H1 (cell line): ENCODE results near the gene JMJD1C. TPM values are rescaled to one million over a fixed set of nuclear protein-coding genes. Genes with fewer than 3 reads are reported as not detected.

ENCODE experiments used
- CTCF ChIA-PET: fragments of 300-600 bp; sonication (Branson Sonifier 250); formaldehyde crosslinking; loops from one replicate; lab custom pipeline; 2021; ENCODE audit not compliant: partially characterized antibody; lab: Charles Lee
- POLR2A ChIA-PET: fragments of 300-600 bp; sonication (Branson Sonifier 250); formaldehyde crosslinking; loops from one replicate; lab custom pipeline; 2021; ENCODE audit warnings: inconsistent platforms; ENCODE audit not compliant: partially characterized antibody; lab: Charles Lee
- DNase-seq, 2 experiments: peaks; one replicate each; pipeline versions ENCODE4 v3.0.0 to v3.0.0-alpha.2; 2010 to 2022; ENCODE audit warnings: low spot score in 2 of 2, low read depth in 1 of 2, mixed read lengths in 1 of 2
- FAIRE-seq: peaks from 2 replicates; lab custom pipeline; 2011; peaks lifted over from hg19 to GRCh38; lab: Jason Lieb, UNC
- H2AFZ ChIP-seq: 2 replicates; pipeline ENCODE4 v1.8.1; 2012; ENCODE audit warnings: low read length, inconsistent platforms
- H2AK5ac ChIP-seq: 2 replicates; pipeline ENCODE4 v1.6.1; 2013; ENCODE audit warnings: low read depth, low read length
- H2BK120ac ChIP-seq: replicated peaks from 2 replicates; pipeline ENCODE3; 2013; ENCODE audit warnings: low read depth, low read length, inconsistent platforms
- H2BK12ac ChIP-seq: 2 replicates; pipeline ENCODE4 v1.6.1; 2013; ENCODE audit warnings: low read depth, low read length
- H2BK15ac ChIP-seq: 2 replicates; pipeline ENCODE4 v1.6.1; 2013; ENCODE audit warnings: low read length
- H2BK20ac ChIP-seq: 2 replicates; pipeline ENCODE4 v1.6.1; 2013; ENCODE audit warnings: low read length
- H2BK5ac ChIP-seq: 2 replicates; pipeline ENCODE4 v1.6.1; 2013; ENCODE audit warnings: low read depth, low read length
- H3K14ac ChIP-seq: 2 replicates; pipeline ENCODE4 v1.6.1; 2013; ENCODE audit warnings: inconsistent platforms; ENCODE audit not compliant: insufficient read length
- H3K18ac ChIP-seq: 2 replicates; pipeline ENCODE4 v1.6.1; 2013; ENCODE audit warnings: low read length; ENCODE audit errors: extremely low read depth
- H3K23ac ChIP-seq: 2 replicates; pipeline ENCODE4 v1.6.1; 2013; ENCODE audit warnings: inconsistent platforms; ENCODE audit not compliant: insufficient read length
- H3K23me2 ChIP-seq: 2 replicates; pipeline ENCODE4 v1.6.1; 2013; ENCODE audit warnings: low read depth, low read length
- H3K27ac ChIP-seq: 2 replicates; pipeline ENCODE4 v1.6.1; 2011; ENCODE audit warnings: low read depth, low read length, inconsistent platforms
- H3K27me3 ChIP-seq, 4 experiments: replicated peaks in 1 of 4; 1 replicate in 1 of 4; 2 replicates in 3 of 4; pipeline versions ENCODE4 v1.6.1 to v1.8.1; 2011 to 2013; ENCODE audit warnings: low read length in 3 of 4, mild to moderate bottlenecking in 3 of 4, inconsistent platforms in 2 of 4, mixed read lengths in 2 of 4, moderate library complexity in 1 of 4; ENCODE audit not compliant: control insufficient read depth in 3 of 4, insufficient read depth in 3 of 4; ENCODE audit errors: extremely low read depth in 1 of 4
- H3K36me3 ChIP-seq, 4 experiments: 2 replicates each; pipeline versions ENCODE4 v1.6.1 to v1.8.1; 2011 to 2013; ENCODE audit warnings: mild to moderate bottlenecking in 4 of 4, low read length in 3 of 4, moderate library complexity in 2 of 4, control low read depth in 1 of 4, inconsistent platforms in 1 of 4; ENCODE audit not compliant: insufficient read depth in 4 of 4, control insufficient read depth in 2 of 4
- H3K4ac ChIP-seq: replicated peaks from 2 replicates; pipeline ENCODE3; 2013; ENCODE audit warnings: low read length, low read depth, mixed read lengths, inconsistent platforms; ENCODE audit not compliant: insufficient read length
- H3K4me1 ChIP-seq, 4 experiments: replicated peaks in 1 of 4; 1 replicate in 1 of 4; 2 replicates in 3 of 4; pipeline versions ENCODE4 v1.6.1 to v1.8.1; 2011 to 2013; ENCODE audit warnings: low read length in 3 of 4, inconsistent platforms in 2 of 4, mixed read lengths in 1 of 4; ENCODE audit not compliant: insufficient read depth in 4 of 4, control insufficient read depth in 3 of 4
- H3K4me2 ChIP-seq, 2 experiments: 2 replicates each; pipeline versions ENCODE4 v1.6.1 to v1.8.1; 2011 to 2013; ENCODE audit warnings: low read depth in 2 of 2, low read length in 2 of 2, control low read depth in 1 of 2, inconsistent platforms in 1 of 2, mild to moderate bottlenecking in 1 of 2; ENCODE audit not compliant: insufficient read depth in 1 of 2
- H3K4me3 ChIP-seq, 4 experiments: fragments of 200-600, 300-600 bp in 1 of 4; sonication (generic), shearing (Covaris generic), sonication (Bioruptor Twin) in 1 of 4; 2 replicates each; pipeline versions ENCODE4 v1.5.1 to v1.8.1; 2011 to 2016; ENCODE audit warnings: low read length in 4 of 4, low read depth in 3 of 4, control low read depth in 2 of 4, inconsistent platforms in 2 of 4, mild to moderate bottlenecking in 2 of 4, mixed read lengths in 1 of 4, moderate library complexity in 1 of 4; ENCODE audit not compliant: insufficient read depth in 2 of 4; ENCODE audit errors: extremely low read depth in 1 of 4
- H3K56ac ChIP-seq: replicated peaks from 2 replicates; pipeline ENCODE3; 2013; ENCODE audit warnings: low read depth, mild to moderate bottlenecking, mixed read lengths, low read length, inconsistent platforms; ENCODE audit not compliant: insufficient read length
- H3K79me1 ChIP-seq: 2 replicates; pipeline ENCODE4 v1.6.1; 2013; ENCODE audit warnings: low read depth, low read length, control low read depth
- H3K79me2 ChIP-seq, 2 experiments: 2 replicates each; pipeline versions ENCODE4 v1.6.1 to v1.8.1; 2012 to 2013; ENCODE audit warnings: low read length in 2 of 2, mild to moderate bottlenecking in 2 of 2, inconsistent platforms in 1 of 2; ENCODE audit not compliant: insufficient read depth in 2 of 2, control insufficient read depth in 1 of 2
- H3K9ac ChIP-seq, 4 experiments: replicated peaks in 1 of 4; 1 replicate in 1 of 4; 2 replicates in 3 of 4; pipeline versions ENCODE4 v1.6.1 to v1.8.1; 2011 to 2013; ENCODE audit warnings: low read depth in 3 of 4, low read length in 3 of 4, control low read depth in 2 of 4, mild to moderate bottlenecking in 2 of 4, moderate library complexity in 2 of 4, inconsistent platforms in 1 of 4; ENCODE audit errors: extremely low read depth in 1 of 4
- H3K9me3 ChIP-seq, 2 experiments: 2 replicates each; pipeline versions ENCODE4 v1.6.1 to v1.8.1; 2012 to 2013; ENCODE audit warnings: mild to moderate bottlenecking in 2 of 2, moderate library complexity in 2 of 2, control low read depth in 1 of 2, inconsistent platforms in 1 of 2, low read depth in 1 of 2, low read length in 1 of 2, mixed read lengths in 1 of 2; ENCODE audit not compliant: insufficient read depth in 2 of 2
- H4K20me1 ChIP-seq, 2 experiments: replicated peaks in 1 of 2; 2 replicates each; pipeline versions ENCODE3 to v1.8.1; 2011 to 2013; ENCODE audit warnings: inconsistent platforms in 2 of 2, low read length in 2 of 2, mild to moderate bottlenecking in 1 of 2; ENCODE audit not compliant: insufficient read depth in 2 of 2, control insufficient read depth in 1 of 2
- H4K5ac ChIP-seq: 2 replicates; pipeline ENCODE4 v1.6.1; 2013; ENCODE audit warnings: low read length, low read depth, mixed read lengths, inconsistent platforms; ENCODE audit not compliant: insufficient read length
- H4K8ac ChIP-seq: 2 replicates; pipeline ENCODE4 v1.8.0; 2013; ENCODE audit warnings: mild to moderate bottlenecking, moderate library complexity, low read length, inconsistent platforms; ENCODE audit not compliant: insufficient read depth; ENCODE audit errors: extremely low read depth
- H4K91ac ChIP-seq: replicated peaks from 2 replicates; pipeline ENCODE3; 2013; ENCODE audit warnings: low read length, mixed read lengths, inconsistent platforms; ENCODE audit not compliant: insufficient read length
- CHD1 ChIP-seq: IDR thresholded peaks from 2 replicates; pipeline ENCODE4 v1.6.1; 2012; ENCODE audit warnings: low read depth, low read length, improper control_type of control experiment
- CTBP2 ChIP-seq: IDR thresholded peaks from 2 replicates; pipeline ENCODE4 v1.7.0; 2011; ENCODE audit warnings: borderline replicate concordance, mild to moderate bottlenecking, moderate library complexity, mixed read lengths, low read length; ENCODE audit not compliant: insufficient read depth, insufficient read length
- CTCF ChIP-seq, 3 experiments: IDR thresholded peaks; 1 replicate in 2 of 3; 2 replicates in 1 of 3; pipeline versions ENCODE4 v1.5.1 to v1.6.1; 2011; ENCODE audit warnings: low read length in 3 of 3, mild to moderate bottlenecking in 3 of 3, inconsistent platforms in 2 of 3, low read depth in 1 of 3, moderate library complexity in 1 of 3; ENCODE audit not compliant: insufficient read depth in 1 of 3; ENCODE audit errors: control extremely low read depth in 1 of 3
- GABPA ChIP-seq: IDR thresholded peaks from 2 replicates; pipeline ENCODE4 v1.6.1; 2011; ENCODE audit warnings: mild to moderate bottlenecking, low read length, moderate library complexity, borderline replicate concordance; ENCODE audit not compliant: insufficient read depth
- HDAC6 ChIP-seq: IDR thresholded peaks from one replicate; pipeline ENCODE4 v1.7.1; 2012; ENCODE audit warnings: low read depth, mild to moderate bottlenecking, inconsistent platforms, low read length, moderate library complexity
- MAFK ChIP-seq: IDR thresholded peaks from 2 replicates; pipeline ENCODE4 v1.6.1; 2012; ENCODE audit warnings: low read depth, mild to moderate bottlenecking, improper control_type of control experiment, low read length
- POU5F1 ChIP-seq: IDR thresholded peaks from 2 replicates; pipeline ENCODE4 v1.6.1; 2011; ENCODE audit warnings: low read depth, mild to moderate bottlenecking, low read length, moderate library complexity
- TBP ChIP-seq: IDR thresholded peaks from 2 replicates; pipeline ENCODE4 v1.6.1; 2011; ENCODE audit warnings: low read depth, low read length, improper control_type of control experiment
- WGBS, 2 experiments: shearing (Covaris generic) in 1 of 2; methylation state at CpG; one replicate each; pipeline versions ENCODE4 v1.1.6 to v1.1.7; 2013 to 2015; ENCODE audit warnings: low lambda C conversion rate in 2 of 2, mixed read lengths in 2 of 2, inconsistent platforms in 1 of 2, low coverage in 1 of 2, missing lambda C conversion rate in 1 of 2; ENCODE audit not compliant: insufficient replicate concordance in 2 of 2, insufficient coverage in 1 of 2, insufficient read length in 1 of 2; ENCODE audit errors: extremely low coverage in 1 of 2, missing lambda C conversion rate in 1 of 2; 5-methylcytosine and 5-hydroxymethylcytosine counted together
- polyA plus RNA-seq, 7 experiments: library from polyadenylated mRNA; depleted of rRNA in 3 of 7; stranded (reverse) in 5 of 7; unstranded in 2 of 7; fragments of >200 nt in 5 of 7; fragments of 200-250 nt in 2 of 7; gene quantifications; 1 replicate in 5 of 7; 2 replicates in 1 of 7; 4 replicates in 1 of 7; pipeline versions ENCODE4 v1.2.1 to v1.2.3, GENCODE V29; 2011 to 2013; ENCODE audit warnings: missing spikeins in 2 of 7, mixed read lengths in 2 of 7
- total RNA-seq: library from RNA; stranded (reverse); fragmentation: NEBNext Ultra II Directional; extraction: Animal tissue kit (Norgen Biotek cat#: 25700); gene quantifications from 2 replicates; pipeline ENCODE4 v1.2.1, GENCODE V29; 2021

The JMJD1C gene
- total and polyA plus RNA-seq, 2 of the 8 experiments (the other 6 are each of a cell fraction or from before 2014, with no cell fraction given) = 54.5 to 210 TPM

GRCh38 chr10:63210611-63211196 is 255.1 kb downstream of the JMJD1C start:
- no peak overlapping the region for H2BK120ac ChIP-seq
- H3K79me2 ChIP-seq = peaks cover 12 to 95% of the 10 kb centered on the region in 2 experiments
- peaks cover 17 to 82% (median 43%) of the 10 kb centered on the region in 4 experiments for H3K36me3 ChIP-seq
- no peak overlapping the region for H3K4ac ChIP-seq
- POLR2A ChIA-PET = interaction anchor here (0.8 kb wide), 1 partner anchor 11 kb away, joined by 3 read pairs; no protein-coding TSS in a partner anchor
- H2BK15ac ChIP-seq = no peak overlapping the region
- H4K20me1 ChIP-seq = peaks cover 22 to 24% of the 10 kb centered on the region in 2 experiments
- peaks cover 4% of the 10 kb centered on the region; the same call in 1 of the 2 replicates for H3K79me1 ChIP-seq
- no peaks in the 10 kb centered on the region for H3K23me2 ChIP-seq
- H4K91ac ChIP-seq = no peak overlapping the region
- no peak overlapping the region for H2BK5ac ChIP-seq
- H3K27ac ChIP-seq = no peak overlapping the region
- H2BK20ac ChIP-seq = no peak overlapping the region
- no peak overlapping the region for H2AFZ ChIP-seq
- no peak overlapping the region for H3K9ac ChIP-seq
- WGBS, 2 experiments = 65% methylated on average over 3 of the region's 3 CpGs; no CpG with 5 or more reads in 1 of the 2 experiments
- H3K27me3 ChIP-seq = no peaks in the 10 kb centered on the region
- no peak overlapping the region for H3K4me2 ChIP-seq
- H2AK5ac ChIP-seq = no peak overlapping the region
- no peak overlapping the region for H4K5ac ChIP-seq
- no peak overlapping the region for H3K4me3 ChIP-seq
- H3K4me1 ChIP-seq = peaks cover 0 to 25% (median 23%) of the 10 kb centered on the region in 4 experiments; a peak in 5 of 7 replicates
- FAIRE-seq (no peak), DNase-seq (no peak)
- H3K23ac ChIP-seq = no peak overlapping the region
- no peak overlapping the region for H3K56ac ChIP-seq
- H4K8ac ChIP-seq = no peak overlapping the region
- H3K14ac ChIP-seq = no peak overlapping the region
- TF ChIP-seq CTBP2 (no peak), MAFK (no peak), HDAC6 (no peak), TBP (no peak), GABPA (no peak), CTCF (IDR thresholded peaks at IDR 0.05; ENCODE audit: control extremely low read depth in 1 of 3, insufficient read depth in 1 of 3, low read depth in 1 of 3, low read length in 3 of 3) (no peak), CHD1 (no peak), POU5F1 (no peak)
- H3K9me3 ChIP-seq = no peaks in the 10 kb centered on the region
- H2BK12ac ChIP-seq = no peak overlapping the region
- CTCF ChIA-PET = interaction anchor here (1.0 kb wide), 1 partner anchor 417 kb away, joined by 3 read pairs; no protein-coding TSS in a partner anchor
- no peak overlapping the region for H3K18ac ChIP-seq
